CD4-positive, alpha-beta T cell treated with Interleukin-2 at 100 ng/mL for 4 hours (primary cell): ENCODE measurements around the gene NOVA2.
"Not testable (repeated sequence)": the region's sequence is repeated elsewhere in the genome, so short reads cannot be mapped to it uniquely, and the experiment has no call there.

Experiments
- DNase-seq: peaks from one replicate; pipeline ENCODE4 v3.0.0-alpha.2; 2020; ENCODE audit warnings: low spot score

The NOVA2 gene

GRCh38 chr19:45922281-45922680 lies 51.4 kb downstream of the NOVA2 start:
- DNase-seq, result no peak

- no peak for DNase-seq
These were observed 53.2 kb downstream of the NOVA2 start for GRCh38 chr19:45920458-45920857.

GRCh38 chr19:45919678-45920077 lies 54.0 kb downstream of the NOVA2 start:
- no peak for DNase-seq

DNA sequence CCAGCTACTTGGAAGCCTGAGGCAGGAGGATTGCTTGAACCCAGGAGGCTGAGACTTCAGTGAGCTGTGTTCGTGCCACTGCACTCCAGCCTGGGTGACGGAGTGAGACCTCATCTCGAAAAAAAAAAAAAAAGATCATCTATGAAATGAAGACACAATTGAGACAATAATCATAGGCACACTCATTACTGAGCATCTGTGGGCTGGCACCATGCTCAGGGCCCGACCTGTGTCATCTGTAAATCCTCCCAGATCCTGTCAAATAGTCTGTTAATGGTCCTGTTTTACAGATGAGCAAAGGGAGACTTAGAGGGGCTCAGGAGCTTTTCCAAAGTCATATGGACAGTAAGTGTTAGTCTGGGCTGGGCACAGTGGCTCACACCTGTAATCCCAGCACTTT lies 54.9 kb downstream of the NOVA2 start:
- DNase-seq, result no peak

- DNase-seq, result no peak
These were observed 56.1 kb downstream of the NOVA2 start for GRCh38 chr19:45917421-45918091.

DNA sequence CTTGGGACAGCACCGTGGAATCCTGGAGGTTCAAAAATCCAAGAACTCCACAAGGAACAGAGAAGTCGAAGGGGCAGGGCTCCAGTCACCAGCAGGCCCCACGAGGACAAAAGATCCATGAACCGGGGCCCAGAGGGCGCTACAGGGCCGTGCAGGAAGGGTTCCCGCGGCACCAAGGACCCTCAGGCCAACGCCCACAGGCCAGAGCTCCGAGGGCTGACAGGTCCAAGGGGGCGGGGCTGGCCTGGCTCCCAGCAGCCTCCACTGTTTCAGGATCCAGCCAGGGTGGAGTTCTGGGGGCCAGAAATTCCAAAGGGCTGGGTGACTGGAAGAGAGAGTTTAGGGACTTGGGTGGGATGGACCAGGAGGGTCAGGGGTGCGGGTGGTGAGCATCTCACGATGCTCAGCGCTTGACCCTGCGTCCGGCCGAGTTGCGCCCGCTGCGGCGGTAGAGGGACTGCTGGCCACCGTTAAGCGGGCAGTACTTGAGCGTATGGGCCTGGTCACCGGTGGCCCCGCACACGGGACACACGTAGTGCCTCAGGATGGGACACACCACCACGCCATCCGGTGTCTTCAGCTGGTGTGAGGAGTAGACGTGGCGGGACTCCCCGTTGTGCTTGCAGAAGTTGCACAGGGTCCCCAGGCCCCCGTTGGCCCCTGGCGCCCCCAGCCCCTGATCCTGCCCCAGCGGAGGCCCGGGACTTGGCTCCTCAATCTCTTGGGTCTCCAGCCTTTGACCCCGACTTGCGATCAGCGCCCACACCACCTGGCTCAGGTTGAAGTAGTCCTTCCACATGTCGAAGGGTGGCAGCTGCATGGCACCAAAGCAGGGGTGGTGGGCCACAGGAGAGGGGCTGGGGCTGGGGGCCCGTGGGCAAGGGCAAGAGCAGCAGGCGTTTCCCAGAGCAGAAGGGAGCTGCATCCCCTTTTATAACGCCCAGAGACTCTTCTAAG lies 59.5 kb downstream of the NOVA2 start, which contains the start of gene NANOS2:
NANOS2 (minus strand) TSS at position 905 of the 957 bp plus-strand sequence; CDS start at position 820, 85 bp downstream.
- DNase-seq, result no peak

GRCh38 chr19:45911291-45911690 lies 62.4 kb downstream of the NOVA2 start:
- DNase-seq, result no peak

GRCh38 chr19:45908956-45909355 lies 64.7 kb downstream of the NOVA2 start:
- no peak for DNase-seq

GRCh38 chr19:45906221-45906620 lies 67.4 kb downstream of the NOVA2 start:
- no peak for DNase-seq

DNA sequence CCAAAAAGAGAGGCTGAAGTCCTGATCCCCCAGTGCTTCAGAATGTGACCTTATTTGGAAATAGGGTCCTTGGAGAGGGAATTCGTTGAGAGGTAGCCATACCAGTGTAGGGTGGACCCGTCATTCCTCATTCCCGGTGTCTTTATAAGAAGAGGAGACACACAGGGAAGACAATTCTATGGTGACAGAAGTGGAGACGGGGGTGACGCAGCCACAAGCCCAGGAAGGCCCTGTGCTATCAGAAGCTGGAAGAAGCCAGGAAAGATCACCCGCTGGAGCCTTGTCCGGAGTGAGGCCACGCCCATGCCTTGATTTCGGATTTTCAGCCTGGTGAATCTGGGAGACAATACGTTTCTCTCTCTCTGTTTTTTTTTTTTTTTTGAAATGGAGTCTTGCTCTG lies 68.7 kb downstream of the NOVA2 start:
- DNase-seq, result no peak

GRCh38 chr19:45902651-45903625 lies 70.7 kb downstream of the NOVA2 start:
- DNase-seq, result peak; percentile 99

DNA sequence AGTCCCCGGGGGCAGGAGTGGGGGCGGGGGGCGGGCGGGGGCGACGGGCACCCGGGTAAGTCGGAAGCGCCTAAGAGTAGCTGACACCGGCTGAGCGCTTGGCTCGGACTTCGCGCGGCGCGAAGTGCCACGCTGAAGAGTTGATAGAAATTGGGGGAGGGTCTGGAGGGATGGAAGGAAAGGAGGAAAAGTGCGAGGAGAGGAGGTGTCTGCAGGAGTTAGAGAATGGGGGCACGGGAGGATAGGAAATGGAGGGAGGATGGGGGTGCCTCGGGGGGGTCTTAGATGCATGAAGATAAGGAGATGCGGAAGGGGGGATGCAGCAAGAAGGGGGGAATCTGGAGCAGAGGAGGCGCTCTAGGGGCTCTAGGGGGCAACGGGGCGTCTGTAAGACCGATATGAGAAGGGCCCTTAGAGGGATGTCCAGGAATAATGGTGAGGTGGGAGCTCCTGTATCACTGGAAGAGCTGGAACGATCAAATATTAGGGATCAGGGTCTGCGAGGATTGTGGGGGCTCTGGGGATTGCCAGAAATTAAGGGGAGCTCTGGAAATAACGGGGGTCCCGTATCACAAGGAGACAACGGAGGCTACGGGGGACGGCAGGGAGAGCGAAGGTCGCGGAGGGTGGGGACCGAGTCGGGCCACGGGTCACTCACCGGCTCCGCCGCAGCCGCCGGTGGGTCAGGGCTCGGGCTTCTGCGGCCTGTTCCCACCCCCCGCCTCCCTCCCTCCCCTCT lies 71.6 kb downstream of the NOVA2 start, which contains the start of gene MYPOP:
MYPOP (minus strand) TSS at position 702 of the 739 bp plus-strand sequence. CDS start 840 bp downstream, outside the sequence.
- no peak for DNase-seq

DNA sequence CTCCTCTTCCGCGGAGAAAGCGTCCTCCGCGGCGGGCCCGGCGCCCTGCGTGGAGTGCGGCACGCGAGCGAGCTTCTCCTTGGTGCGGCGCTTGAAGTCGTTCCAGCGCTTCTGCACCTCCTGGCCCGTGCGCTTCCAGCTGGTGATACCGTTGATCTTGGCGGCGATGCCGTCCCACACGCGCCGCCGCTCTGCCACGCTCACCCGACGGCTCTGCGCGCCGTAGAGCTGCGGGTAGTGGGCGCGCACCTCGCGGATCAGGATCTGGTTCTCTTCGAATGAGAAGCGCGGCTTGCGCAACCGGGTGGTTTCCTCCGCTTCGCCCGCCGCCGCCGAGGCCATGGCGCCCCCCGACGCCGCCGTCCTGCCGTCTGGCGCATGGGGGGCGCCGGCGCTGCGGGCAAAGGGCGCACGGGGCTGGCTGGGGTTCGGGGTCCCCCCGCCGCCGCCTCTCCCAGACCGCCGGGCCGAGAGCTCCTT lies 72.2 kb downstream of the NOVA2 start:
- no peak for DNase-seq

DNA sequence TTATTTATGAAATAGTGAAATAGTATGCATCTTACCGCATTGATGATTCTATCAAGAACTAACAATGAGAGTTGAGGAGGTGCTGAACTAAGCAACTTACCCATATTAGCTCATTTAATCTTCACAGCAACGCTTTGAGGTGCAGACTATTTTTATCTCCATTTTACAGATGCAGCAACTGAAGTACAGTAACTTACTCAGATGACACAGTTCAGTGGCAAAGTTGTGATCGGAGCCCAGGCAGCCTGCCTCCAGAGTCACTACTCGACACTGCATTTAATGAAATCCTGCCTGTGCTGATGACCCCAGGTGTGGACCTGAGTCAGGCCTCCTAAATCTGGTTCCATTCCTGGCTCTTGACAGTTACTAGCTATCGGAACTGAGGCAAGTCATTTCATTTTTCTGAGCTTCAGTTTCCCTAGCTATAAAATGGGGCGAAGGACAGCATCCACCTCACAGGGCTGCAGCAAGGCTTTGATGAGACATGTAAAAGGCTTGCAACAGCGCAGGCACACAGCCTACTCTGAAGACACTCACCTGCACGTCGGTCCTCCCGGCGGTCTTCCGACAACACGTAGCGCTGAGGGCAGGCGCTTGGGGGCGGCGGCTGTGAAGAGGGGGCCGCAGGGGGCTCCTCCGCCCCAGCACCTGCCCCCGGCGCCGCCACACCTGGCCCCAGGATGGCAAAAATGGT lies 72.8 kb downstream of the NOVA2 start:
- no peak for DNase-seq

DNA sequence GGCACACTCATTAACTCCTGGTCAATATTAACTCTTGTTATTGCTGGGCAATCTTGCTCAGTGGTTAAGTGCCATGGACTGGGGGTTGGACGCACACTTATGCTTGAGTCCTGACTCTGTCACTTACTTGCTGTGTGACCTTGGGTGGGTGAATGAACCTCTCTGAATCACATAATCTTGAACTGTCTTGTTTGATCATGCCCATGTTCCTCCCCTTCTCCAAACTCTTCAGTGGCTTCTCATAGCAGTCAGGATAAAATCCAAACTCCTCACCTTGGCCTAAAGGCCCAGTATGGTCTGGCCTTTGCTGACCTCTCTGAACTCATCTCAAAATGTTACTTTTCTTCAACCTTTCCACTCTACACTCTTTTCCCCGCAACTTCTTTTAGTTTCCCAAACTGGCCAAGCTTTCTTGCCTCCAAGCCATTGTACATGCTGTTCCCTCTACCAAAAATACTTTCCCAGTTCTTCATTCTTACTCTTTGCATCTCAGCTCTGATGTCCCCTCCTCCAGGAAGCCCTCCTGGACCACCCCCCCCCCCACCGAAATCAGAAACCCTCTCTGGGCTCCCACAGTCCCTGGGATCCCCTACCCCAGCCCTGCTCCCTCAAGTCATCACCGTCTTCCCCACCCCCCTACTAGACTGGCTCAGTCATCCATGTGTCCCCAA lies 73.6 kb downstream of the NOVA2 start:
- no peak for DNase-seq

DNA sequence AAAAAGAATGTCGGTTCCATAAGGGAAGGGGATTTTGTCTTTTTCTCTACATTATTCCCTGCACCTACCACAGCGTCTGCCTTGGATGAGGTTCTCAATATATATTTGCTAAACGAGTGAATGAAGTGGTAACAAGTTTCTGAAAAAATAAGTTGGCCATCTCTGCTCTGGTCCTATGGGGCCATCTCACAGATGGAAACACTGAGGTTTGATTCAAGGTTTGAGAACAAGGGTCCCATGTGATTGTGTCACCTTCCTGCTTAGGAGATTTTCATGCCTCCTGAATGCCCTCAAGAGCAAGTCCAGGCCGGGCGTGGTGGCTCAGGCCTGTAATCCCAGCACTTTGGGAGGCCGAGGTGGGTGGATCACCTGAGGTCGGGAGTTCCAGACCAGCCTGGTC lies 74.4 kb downstream of the NOVA2 start:
- no peak for DNase-seq

- DNase-seq, result no peak
These were observed 76.3 kb downstream of the NOVA2 start for GRCh38 chr19:45897261-45897812.

DNA sequence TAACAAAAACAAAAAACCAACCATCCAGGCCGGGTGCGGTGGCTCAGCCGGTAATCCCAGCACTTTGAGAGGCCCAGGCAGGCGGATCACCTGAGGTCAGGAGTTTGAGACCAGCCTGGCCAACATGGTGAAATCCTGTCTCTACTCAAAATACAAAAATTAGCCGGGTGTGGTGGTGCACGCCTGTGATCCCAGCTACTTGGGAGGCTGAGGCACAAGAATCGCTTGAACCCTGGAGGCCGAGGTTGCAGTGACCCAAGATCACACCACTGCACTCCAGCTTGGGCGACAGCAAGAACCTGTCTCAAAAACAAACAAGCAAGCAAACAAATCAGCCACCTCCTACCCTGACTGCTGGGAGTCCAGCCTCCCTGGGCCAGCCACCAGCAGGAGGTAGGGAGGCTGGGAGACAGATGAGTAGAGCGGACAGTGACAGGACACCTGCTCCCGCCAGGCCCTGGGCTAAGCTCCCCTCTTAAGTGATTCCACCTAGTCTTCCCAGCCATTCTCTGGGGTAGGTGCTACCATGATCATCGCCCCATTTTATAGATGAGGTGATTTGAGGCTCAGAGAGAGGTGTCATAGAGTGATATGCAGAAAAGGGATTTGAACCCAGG lies 77.6 kb downstream of the NOVA2 start:
- DNase-seq, result not testable (repeated sequence)

DNA sequence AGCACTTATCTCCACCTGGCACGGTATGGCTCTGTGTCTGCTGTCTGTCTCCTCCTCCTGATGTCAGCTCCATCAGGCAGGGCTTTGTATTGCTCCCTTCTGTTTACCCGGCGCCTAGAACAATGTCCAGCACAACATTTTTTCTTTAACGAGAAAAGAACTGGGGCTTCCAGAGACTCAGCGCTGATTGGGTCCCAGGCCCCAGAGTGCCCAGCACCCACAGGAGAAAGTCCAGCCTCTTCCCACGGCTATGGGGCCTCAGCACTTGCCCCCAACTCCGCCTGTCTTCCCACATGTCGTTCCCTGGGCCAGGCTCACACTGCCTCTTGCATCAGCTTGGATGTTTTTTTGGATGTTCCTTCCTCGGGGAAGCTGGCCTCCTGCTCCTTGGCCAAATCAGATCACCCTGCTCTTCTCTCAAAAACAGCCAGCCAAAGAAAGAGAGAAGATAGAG lies 78.1 kb downstream of the NOVA2 start:
- no peak for DNase-seq
